Loucy (cell line): ENCODE measurements around the gene AJM1.

ENCODE experiments used
- EZH2phosphoT487 ChIP-seq: fragments of 200-600 bp; IDR thresholded peaks from 2 replicates; pipeline ENCODE4 v1.6.1; 2018; ENCODE audit warnings: antibody characterized with exemption, mild to moderate bottlenecking, moderate library complexity, borderline replicate concordance
- TF ChIP-seq, protein P1 (sequence below): fragments of 200-600 bp; sonication (generic); conservative IDR thresholded peaks from 2 replicates; pipeline ENCODE4 v1.5.1; 2014; ENCODE audit warnings: mild to moderate bottlenecking, antibody characterized with exemption, low read length

DNA sequence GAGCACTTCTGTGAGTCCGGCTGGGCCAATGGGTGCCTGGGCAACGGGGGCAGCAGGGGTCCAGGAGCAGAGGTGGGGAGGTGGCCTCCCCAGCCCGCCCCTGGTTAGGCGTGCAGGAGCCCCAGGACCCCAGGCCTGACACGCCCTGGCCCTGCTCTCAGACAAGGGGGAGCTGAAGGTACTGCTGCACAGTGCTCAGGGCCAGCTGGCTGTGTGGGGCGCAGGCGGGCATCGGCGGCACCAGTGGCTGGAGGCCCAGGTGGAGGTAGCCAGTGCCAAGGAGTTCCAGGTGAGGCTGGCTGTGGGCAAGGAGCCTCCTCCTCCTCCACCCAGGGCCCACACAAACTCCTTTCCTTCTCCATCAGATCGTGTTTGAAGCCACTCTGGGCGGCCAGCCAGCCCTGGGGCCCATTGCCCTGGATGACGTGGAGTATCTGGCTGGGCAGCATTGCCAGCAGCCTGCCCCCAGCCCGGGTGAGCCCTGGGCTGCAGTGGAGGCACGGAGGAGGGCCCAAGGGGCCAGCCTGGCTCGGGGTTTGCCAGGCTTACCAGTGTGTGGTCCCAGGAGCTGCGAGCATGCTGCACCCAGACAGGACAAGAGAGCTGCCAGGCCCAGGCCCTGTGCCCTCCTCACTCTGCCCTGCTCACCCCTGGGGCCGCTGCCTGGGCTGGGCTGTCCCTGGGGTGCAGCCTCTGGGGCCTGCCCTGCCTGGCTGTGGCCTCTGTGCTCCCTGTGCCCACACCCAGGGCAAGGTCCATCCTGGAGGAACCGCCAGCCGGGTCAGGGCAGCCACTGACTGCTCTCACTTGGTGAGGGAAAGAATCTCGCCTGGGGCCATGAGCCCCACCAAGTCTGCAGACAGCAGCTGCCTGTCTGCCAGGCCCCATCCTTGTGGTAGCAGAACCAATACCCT lies 16.8 kb downstream of the AJM1 start:
- TF ChIP-seq, protein P1, sequence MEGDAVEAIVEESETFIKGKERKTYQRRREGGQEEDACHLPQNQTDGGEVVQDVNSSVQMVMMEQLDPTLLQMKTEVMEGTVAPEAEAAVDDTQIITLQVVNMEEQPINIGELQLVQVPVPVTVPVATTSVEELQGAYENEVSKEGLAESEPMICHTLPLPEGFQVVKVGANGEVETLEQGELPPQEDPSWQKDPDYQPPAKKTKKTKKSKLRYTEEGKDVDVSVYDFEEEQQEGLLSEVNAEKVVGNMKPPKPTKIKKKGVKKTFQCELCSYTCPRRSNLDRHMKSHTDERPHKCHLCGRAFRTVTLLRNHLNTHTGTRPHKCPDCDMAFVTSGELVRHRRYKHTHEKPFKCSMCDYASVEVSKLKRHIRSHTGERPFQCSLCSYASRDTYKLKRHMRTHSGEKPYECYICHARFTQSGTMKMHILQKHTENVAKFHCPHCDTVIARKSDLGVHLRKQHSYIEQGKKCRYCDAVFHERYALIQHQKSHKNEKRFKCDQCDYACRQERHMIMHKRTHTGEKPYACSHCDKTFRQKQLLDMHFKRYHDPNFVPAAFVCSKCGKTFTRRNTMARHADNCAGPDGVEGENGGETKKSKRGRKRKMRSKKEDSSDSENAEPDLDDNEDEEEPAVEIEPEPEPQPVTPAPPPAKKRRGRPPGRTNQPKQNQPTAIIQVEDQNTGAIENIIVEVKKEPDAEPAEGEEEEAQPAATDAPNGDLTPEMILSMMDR: no peak
- TF ChIP-seq EZH2phosphoT487: no peak
